ENCODE measurements around the gene LMCD1.

The LMCD1 gene

GRCh38 chr3:8589880-8590556 lies 88.4 kb downstream of the LMCD1 start:
- TF ChIP-seq, protein P1, sequence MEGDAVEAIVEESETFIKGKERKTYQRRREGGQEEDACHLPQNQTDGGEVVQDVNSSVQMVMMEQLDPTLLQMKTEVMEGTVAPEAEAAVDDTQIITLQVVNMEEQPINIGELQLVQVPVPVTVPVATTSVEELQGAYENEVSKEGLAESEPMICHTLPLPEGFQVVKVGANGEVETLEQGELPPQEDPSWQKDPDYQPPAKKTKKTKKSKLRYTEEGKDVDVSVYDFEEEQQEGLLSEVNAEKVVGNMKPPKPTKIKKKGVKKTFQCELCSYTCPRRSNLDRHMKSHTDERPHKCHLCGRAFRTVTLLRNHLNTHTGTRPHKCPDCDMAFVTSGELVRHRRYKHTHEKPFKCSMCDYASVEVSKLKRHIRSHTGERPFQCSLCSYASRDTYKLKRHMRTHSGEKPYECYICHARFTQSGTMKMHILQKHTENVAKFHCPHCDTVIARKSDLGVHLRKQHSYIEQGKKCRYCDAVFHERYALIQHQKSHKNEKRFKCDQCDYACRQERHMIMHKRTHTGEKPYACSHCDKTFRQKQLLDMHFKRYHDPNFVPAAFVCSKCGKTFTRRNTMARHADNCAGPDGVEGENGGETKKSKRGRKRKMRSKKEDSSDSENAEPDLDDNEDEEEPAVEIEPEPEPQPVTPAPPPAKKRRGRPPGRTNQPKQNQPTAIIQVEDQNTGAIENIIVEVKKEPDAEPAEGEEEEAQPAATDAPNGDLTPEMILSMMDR (conservative IDR thresholded peaks at IDR 0.05): no peak
- H3K27ac ChIP-seq: no peak overlapping the region

GRCh38 chr3:8593021-8593827 lies 91.6 kb downstream of the LMCD1 start:
- H3K27ac ChIP-seq: no peak overlapping the region
- TF ChIP-seq, protein P1 (conservative IDR thresholded peaks at IDR 0.05): no peak

DNA sequence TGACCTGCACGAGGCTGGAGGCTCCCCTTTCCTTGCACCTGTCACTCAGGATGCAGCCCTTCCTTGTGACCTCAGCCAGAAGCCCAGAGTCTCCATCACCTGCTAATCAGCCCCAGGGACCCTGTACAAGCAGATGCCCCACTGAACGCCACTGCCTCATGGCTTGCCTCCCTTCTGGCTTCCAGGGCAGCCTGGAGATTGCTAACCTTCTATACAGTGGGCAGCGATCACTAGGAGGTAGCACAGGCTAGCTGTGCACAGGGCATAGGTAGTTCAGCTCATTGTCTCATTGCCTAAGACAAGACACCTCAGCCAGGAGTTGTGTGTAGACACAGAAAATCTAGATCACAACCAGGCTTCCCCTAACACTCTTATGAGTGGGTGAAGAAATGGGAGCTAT lies 93.6 kb downstream of the LMCD1 start:
- no peak overlapping the region for H3K27ac ChIP-seq
- TF ChIP-seq, protein P1 (conservative IDR thresholded peaks at IDR 0.05): no peak

- no peak overlapping the region for H3K27ac ChIP-seq
- TF ChIP-seq, protein P1 (conservative IDR thresholded peaks at IDR 0.05): no peak
Measured at GRCh38 chr3:8595695-8596115, 94.1 kb downstream of the LMCD1 start.

DNA sequence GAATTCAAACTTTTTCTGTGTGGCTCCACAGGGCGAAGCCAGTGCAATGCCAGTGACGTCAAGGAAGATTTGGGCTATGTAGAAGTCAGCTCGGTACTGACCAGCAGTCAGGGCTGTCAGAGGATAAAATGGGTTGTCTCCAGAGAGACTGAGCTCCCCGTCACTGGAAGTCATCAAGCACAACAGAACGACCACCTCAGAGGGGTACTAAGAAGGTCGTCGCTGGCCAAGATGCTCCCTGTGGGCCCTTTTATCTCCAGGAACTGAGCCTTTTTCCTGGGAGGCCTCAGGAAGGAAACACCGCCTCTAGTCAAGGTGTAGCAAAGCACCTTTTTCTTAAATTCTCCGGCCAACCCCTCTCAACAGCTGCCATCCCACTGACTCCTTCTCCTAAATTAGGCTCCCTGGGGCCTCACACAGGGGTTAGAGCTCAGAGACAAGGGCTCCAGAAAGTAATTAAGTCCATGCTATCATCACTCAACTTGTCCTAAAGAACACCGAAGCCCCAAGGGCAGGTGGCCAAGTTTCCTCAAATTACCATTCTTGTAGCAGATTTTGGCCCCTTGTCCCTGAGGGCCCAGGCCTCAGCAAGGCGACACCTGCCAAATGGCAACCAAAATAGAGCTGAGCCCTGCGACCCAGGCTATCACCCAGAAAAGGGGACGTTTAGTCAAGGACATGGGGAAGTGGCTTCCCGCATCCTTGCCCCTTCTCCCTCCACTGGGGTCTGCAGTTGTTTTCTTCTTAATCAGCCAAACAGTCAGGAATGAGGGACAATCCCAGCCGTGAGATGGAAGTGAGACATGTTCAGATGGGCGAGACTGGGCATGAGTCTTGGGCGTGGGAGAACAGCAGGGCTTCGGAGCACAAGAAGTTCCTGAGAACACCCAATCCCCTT lies 94.9 kb downstream of the LMCD1 start:
- TF ChIP-seq, protein P1 (conservative IDR thresholded peaks at IDR 0.05): no peak
- no peak overlapping the region for H3K27ac ChIP-seq

DNA sequence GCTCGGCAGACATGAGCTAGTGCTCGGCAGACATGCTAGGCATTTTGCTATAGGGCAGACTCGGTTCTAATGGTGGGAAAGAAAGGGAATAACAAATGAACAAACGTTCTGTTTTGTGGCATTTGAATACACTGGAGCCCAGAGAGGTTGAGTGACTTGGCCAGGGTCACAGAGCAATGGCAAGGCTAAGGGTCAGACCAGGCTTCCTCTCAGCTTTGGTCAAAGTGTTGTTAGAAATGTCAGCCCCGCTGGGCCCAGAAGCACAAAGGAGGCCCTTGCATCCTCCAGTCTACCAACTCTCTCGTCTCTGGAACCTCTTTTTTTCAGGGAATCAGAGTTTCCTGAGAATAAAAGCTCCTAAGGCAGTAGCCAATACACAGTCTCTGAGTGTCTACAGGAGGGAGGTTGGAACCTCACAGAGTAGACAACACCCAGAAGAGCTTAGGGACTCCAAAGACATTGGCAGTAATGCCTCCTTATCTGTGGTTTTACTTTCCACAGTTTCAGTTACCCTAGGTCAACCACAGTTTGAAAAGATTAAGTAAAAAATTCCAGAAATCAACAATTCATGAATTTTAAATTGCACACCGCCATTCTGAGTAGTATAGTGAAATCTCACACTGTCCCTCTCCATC lies 95.7 kb downstream of the LMCD1 start:
- TF ChIP-seq, protein P1 (conservative IDR thresholded peaks at IDR 0.05): no peak
- H3K27ac ChIP-seq: no peak overlapping the region
